GM12892 (cell line): ENCODE results near the gene EDEM1.

Experiments used
- POLR2A ChIP-seq: IDR thresholded peaks from 2 replicates; pipeline ENCODE4 v1.6.1; 2011; ENCODE audit warnings: low read depth, low read length, control low read depth
- POLR2AphosphoS5 ChIP-seq: IDR thresholded peaks from 2 replicates; pipeline ENCODE4 v1.6.1; 2011; ENCODE audit warnings: low read depth, low read length, control low read depth
- TAF1 ChIP-seq: IDR thresholded peaks from 2 replicates; pipeline ENCODE4 v1.6.1; 2011; ENCODE audit warnings: low read depth, mild to moderate bottlenecking, control low read depth, low read length, borderline replicate concordance

DNA sequence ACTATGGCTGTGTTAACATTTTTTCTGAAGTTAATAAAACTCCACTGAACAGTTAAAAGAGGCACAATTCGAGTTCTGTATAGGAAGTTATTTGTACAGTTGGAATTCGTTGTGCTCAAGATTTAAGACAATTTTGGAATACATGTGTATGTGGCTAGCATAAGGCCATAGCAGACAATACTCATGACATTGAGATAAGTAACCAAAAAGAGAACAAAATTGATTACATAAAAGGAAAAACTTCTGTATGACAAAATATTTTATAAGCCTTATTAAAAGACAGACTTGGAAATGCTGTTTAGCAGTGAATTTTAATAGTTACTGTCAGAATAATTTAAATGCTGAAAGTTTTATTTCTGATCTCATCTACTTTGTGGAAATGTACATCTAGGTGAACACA is 17.7 kb upstream of the EDEM1 start:
- TF ChIP-seq POLR2A (no peak), TAF1 (no peak), POLR2AphosphoS5 (no peak)
